T-helper 1 cell treated with Interleukin-12 subunit alpha and Interleukin-12 subunit beta and Interleukin-4 antibody, amounts not matched to agents 30 μg/mL and 1 μg/mL, for 36 hours (primary cell): ENCODE data around the gene FRMPD2.
"Not testable (repeated sequence)": the region's sequence is repeated elsewhere in the genome, so short reads cannot be mapped to it uniquely, and the experiment has no call there.

ENCODE experiments used
- H3K27ac Mint-ChIP-seq: one replicate; pipeline ENCODE4 v1.8.0; 2021; ENCODE audit warnings: mild to moderate bottlenecking, mixed read lengths
- H3K27me3 Mint-ChIP-seq: one replicate; pipeline ENCODE4 v1.8.0; 2021; ENCODE audit warnings: low read depth, mixed read lengths
- H3K36me3 Mint-ChIP-seq: one replicate; pipeline ENCODE4 v1.8.0; 2021; ENCODE audit warnings: low read depth, mixed read lengths
- H3K4me1 Mint-ChIP-seq: one replicate; pipeline ENCODE4 v1.8.0; 2021; ENCODE audit warnings: low read depth, mixed read lengths
- H3K4me3 Mint-ChIP-seq: one replicate; pipeline ENCODE4 v1.8.0; 2021; ENCODE audit warnings: mild to moderate bottlenecking, moderate library complexity, mixed read lengths
- H3K9me3 Mint-ChIP-seq: one replicate; pipeline ENCODE4 v1.8.0; 2021; ENCODE audit warnings: mixed read lengths

The FRMPD2 gene

DNA sequence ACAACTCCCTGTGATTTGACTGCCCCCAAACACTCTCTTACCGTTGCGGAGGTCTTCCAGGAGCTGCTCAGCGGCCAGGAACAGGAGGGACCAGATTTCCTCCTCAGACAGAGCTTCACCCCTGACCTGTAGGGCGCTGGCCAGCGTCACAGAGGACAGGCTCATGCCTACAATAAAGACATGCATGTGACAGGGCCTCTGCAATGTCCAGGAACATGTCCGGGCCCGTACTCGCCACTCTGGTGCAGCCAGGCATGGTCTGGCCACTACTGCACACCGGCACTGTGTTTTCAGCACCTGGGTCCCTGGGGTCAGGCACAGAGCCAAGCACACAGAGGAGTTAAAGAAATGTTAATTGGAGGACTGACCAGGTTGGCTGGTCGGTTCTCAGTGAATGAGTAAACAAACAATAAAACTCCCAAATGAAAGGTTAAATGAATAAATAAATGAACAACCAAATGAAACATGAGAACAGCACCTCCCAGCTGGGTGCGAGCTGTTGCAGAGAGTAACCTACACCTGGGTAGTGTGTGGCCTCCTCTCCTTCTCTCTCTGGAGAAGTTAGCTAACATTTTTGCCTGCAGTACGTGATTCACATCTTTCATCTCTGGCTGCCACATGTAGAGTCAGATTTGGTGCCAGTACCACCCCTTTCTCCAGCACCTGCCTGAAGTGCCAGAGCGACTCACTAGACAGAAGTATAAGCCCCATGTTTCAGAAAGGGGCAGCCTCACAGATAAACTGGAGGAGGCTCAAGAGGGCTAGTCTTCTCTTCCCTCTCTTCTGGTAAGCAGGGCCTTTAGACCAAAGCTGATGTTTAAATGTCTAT lies 22.8 kb downstream of the FRMPD2 start:
- no peaks in the 10 kb centered on the region for H3K27me3 Mint-ChIP-seq
- H3K9me3 Mint-ChIP-seq: no peaks in the 10 kb centered on the region
- no peaks in the 10 kb centered on the region for H3K4me1 Mint-ChIP-seq

DNA sequence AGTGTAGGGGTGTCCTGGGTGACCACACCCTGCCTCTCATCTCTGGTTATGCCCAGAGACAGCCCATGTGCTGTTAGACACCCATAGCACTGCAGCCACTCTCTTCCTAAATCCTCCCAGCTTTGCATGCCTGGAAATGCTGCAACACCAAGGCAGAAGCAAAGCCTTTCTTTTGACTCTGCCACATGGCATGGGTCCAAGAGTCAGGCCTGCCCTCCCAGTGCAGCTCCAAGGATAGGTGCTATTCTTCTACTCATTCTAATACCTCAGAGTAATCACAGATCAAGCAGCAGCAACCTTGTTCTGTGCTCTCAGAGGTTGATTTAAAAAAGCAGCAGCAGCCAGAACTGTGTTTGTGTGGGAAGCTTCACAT lies 23.4 kb downstream of the FRMPD2 start:
- H3K4me1 Mint-ChIP-seq: no peaks in the 10 kb centered on the region
- H3K27me3 Mint-ChIP-seq: no peaks in the 10 kb centered on the region
- no peaks in the 10 kb centered on the region for H3K36me3 Mint-ChIP-seq
- H3K4me3 Mint-ChIP-seq: no peak overlapping the region
- H3K9me3 Mint-ChIP-seq: no peaks in the 10 kb centered on the region
- H3K27ac Mint-ChIP-seq: no peak overlapping the region

More for the DNA sequence above, 22.8 kb downstream of the FRMPD2 start:
- Mint-ChIP-seq H3K4me3 (no peak overlapping the region), H3K36me3 (no peaks in the 10 kb centered on the region), H3K27ac (no peak overlapping the region)

DNA sequence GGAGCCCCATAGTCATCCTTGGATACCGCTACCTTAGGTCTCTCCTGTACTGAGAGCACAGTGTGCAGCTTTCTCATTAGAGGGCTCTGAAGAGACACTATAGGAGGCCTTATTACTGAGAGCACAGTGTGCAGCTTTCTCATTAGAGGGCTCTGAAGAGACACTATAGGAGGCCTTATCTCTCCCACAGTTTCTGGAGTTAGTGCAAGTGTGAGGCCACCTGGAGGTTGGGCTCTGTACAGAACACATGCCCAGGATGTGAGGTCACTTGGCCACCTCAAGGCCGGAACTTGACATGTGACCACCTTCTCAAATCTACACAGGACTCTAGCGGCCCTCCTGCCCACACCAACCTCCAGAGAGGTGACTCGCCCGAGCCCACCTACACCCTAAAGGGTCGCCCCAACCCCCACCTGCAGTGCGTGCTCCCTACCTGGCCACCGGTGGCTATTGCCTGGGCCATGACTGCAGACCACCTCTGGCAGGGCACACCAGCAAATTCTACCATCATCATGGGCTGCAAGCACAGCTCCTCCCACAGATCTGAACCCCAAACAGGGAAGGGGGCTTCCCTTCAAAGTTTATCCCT lies 24.6 kb downstream of the FRMPD2 start:
- Mint-ChIP-seq H3K9me3 (no peaks in the 10 kb centered on the region), H3K4me1 (no peaks in the 10 kb centered on the region), H3K36me3 (no peaks in the 10 kb centered on the region), H3K27ac (no peak overlapping the region), H3K27me3 (no peaks in the 10 kb centered on the region), H3K4me3 (no peak overlapping the region)

DNA sequence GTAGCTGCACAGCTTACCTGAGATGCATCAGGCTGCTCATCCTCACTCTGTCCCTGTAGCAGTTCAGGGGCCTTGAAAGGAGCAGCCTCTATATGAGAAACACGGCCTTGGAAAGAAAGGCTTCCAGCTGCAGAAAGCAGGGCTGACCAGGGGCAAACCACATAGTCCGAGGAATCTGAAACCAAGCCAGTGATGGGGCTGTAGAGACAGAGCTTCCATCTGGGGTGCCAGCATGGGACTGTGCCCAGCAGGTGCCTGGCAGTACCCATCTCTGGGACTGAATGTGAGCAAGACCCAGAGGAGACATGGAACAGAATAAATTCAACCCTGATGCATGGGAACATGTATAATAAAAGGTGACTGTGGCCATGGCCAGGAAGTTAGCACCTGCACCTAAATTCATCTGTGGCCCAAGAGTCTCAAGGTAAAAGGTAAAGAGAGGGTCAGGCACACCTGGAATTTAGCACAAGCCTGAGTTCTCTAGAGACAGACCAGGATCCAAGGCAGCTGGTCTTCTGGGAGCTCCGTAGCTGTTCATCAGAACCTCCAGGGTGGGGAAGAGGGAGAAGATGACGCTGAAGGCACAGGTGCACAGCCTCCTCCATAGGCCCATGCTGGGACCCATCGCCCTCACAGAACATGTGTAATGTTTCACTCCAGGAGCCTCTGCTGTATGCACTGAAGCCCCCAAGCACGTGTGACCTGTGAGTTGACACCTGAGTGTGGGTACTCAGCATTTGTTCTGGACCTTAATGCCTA lies 25.3 kb downstream of the FRMPD2 start:
- H3K36me3 Mint-ChIP-seq: no peaks in the 10 kb centered on the region
- H3K4me1 Mint-ChIP-seq: no peaks in the 10 kb centered on the region
- no peak overlapping the region for H3K27ac Mint-ChIP-seq
- H3K27me3 Mint-ChIP-seq: no peaks in the 10 kb centered on the region
- no peaks in the 10 kb centered on the region for H3K9me3 Mint-ChIP-seq
- H3K4me3 Mint-ChIP-seq: no peak overlapping the region

DNA sequence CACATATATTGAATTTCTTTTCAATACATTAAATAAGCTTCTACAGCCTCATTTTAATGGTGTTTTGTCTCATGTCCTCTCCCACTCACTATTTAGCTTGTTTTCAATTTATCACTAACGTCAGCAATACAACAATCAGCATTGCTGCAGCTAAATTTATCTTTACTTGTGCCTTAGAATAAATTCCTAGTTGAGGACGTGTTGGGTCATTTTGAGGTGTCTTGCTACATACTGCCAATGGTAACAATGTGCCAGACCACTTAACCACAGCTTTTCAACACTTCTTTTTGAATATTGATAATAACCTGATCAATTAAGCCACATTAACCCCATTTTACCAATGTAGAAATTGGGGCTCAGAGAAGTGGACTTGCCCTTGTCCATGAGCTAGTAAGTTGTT lies 26.0 kb downstream of the FRMPD2 start:
- H3K4me3 Mint-ChIP-seq: no peak overlapping the region
- H3K36me3 Mint-ChIP-seq: no peaks in the 10 kb centered on the region
- H3K4me1 Mint-ChIP-seq: no peaks in the 10 kb centered on the region
- H3K27me3 Mint-ChIP-seq: peaks cover 1% of the 10 kb centered on the region
- H3K9me3 Mint-ChIP-seq: no peaks in the 10 kb centered on the region
- H3K27ac Mint-ChIP-seq: no peak overlapping the region

DNA sequence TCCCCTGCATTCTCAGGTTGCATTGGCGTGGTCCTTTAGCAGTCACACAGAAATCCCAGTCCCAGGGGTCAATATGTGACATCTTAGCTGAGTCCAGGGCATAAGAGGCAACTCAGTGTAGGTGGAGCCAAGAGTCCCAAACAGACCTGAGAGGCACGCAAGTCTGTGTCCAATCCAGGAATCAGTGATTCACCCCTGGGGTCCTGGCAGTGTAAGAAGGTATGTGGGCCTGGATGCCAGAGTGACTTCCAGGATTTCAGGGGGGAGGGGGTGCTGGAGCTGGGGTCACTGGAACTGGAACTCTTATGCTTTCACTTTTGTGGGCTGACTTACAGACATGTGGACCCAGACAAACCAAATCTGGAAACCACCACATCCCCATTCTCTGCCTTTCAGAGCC lies 26.8 kb downstream of the FRMPD2 start:
- Mint-ChIP-seq H3K9me3 (no peaks in the 10 kb centered on the region), H3K27me3 (peaks cover 5% of the 10 kb centered on the region), H3K27ac (no peak overlapping the region), H3K4me1 (no peaks in the 10 kb centered on the region), H3K4me3 (no peak overlapping the region), H3K36me3 (no peaks in the 10 kb centered on the region)

DNA sequence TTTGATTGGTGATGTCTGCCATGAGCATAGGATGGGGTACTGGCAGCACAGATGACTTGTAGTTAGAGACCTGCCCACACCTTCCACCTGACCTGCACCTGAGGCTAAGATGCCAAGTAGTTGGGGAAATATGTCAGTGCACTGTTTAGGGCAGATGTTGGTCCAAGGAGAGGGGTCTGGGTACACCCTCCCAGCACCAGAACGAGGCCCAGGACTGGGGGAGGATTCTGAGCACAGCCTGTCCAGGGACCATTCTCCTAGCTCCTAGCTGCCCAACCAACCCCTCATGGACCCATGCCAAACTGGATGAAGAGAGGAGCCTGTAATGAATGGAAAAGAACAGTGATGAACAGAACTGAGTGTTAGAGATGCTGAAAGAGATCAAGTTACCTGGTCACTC lies 28.0 kb downstream of the FRMPD2 start:
- Mint-ChIP-seq H3K27ac (no peak overlapping the region), H3K9me3 (no peaks in the 10 kb centered on the region), H3K4me3 (no peak overlapping the region), H3K27me3 (peaks cover 5% of the 10 kb centered on the region), H3K36me3 (no peaks in the 10 kb centered on the region), H3K4me1 (no peaks in the 10 kb centered on the region)

DNA sequence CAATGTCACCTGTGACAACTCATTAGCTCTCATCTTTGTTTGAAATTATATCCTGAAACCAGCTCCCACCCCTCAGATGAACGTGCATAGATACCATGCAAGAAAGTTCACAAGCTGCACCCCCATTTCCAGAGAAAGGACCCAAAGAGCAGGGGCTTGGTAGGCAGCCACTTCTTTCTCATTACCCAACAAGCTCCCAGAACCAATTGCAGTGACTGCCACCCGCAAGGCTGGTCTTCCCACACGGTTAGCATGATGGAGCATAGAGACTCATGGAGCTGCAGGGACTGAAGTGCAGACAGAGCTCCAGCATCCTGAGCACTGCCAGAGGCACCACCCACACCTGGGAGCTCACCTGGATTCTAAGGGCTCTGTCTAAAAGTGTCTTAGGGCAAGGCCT lies 28.5 kb downstream of the FRMPD2 start:
- H3K27me3 Mint-ChIP-seq: peaks cover 5% of the 10 kb centered on the region
- no peaks in the 10 kb centered on the region for H3K36me3 Mint-ChIP-seq
- H3K27ac Mint-ChIP-seq: no peak overlapping the region
- H3K4me1 Mint-ChIP-seq: no peaks in the 10 kb centered on the region
- H3K4me3 Mint-ChIP-seq: no peak overlapping the region
- H3K9me3 Mint-ChIP-seq: no peaks in the 10 kb centered on the region

DNA sequence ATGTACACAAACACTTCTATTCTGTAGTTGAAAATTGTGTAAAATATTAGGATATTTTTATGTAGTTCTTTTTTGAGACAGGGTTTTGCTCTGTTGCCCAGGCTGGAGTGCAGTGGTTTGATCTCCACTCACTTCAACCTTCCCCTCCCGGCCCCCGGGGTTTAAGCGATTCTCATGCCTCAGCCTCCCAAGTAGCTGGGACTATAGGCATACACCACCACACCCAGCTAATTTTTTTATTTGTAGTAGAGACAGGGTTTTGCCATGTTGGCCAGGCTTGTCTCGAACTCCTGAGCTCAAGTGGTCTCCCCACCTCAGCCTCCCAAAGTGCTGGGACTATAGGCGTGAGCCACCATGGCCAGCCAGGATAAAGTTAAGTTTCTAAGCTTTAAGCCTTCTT lies 30.6 kb downstream of the FRMPD2 start:
- not testable (repeated sequence) for H3K9me3 Mint-ChIP-seq, H3K4me1 Mint-ChIP-seq, H3K36me3 Mint-ChIP-seq, H3K27ac Mint-ChIP-seq, H3K27me3 Mint-ChIP-seq, H3K4me3 Mint-ChIP-seq

DNA sequence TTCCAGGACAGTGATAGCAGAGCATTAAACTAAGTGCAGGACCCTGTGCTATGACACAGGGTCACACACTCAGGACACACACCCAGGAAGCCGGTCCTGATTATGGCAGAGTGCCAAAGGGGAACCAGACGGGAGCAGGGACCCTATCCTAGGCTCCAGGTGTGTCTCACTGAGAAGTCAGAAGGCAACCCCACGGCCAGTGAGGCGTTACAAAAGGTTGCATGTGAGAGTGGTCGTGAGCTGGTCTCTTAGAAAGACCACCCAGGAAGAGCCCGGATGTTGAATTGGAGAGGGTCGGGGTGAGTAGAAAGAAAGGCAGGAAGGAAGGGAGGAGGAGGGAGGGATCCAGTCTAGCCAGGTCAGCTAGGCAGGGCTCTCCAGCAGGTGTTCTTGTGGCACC lies 31.0 kb downstream of the FRMPD2 start:
- Mint-ChIP-seq H3K27ac (no peak overlapping the region), H3K9me3 (no peaks in the 10 kb centered on the region), H3K4me3 (no peak overlapping the region), H3K36me3 (no peaks in the 10 kb centered on the region), H3K4me1 (no peaks in the 10 kb centered on the region), H3K27me3 (peaks cover 5% of the 10 kb centered on the region)

DNA sequence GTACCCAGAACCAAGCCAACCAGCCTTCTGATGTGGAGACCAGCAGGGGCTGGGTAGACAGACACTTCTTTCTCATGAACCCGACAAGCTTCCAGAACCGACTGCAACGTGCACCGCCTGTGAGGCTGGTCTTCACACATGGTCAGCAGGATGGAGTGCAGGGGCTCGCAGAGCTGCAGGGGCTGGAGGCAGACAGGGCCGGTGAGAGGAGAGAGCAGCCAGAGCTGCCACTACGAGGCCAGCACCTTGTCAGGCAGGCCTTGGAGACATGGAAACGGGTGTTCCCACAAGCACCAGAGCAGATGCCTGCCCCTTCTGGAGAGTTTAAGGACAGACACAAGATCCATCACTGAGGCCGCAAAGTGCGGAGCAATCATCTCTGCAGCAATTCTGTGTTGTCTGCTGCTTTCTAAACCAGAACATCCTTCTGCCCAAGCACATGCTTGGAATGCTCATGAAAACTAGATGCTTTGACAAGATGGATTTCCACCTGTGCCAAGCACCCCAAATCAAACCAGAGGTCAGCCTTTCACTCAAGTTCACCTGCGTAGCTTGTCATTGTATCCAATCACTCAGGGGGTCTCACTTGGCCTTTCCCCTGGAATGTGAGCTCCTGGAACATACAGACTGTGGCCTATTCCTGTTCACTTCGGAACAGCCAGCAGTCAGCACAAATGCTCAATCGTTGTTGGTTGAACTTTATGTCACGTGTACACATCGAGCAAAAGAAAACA lies 32.2 kb downstream of the FRMPD2 start:
- Mint-ChIP-seq H3K36me3 (no peaks in the 10 kb centered on the region), H3K4me1 (no peaks in the 10 kb centered on the region), H3K4me3 (no peak overlapping the region), H3K9me3 (no peaks in the 10 kb centered on the region), H3K27me3 (peaks cover 5% of the 10 kb centered on the region), H3K27ac (no peak overlapping the region)

DNA sequence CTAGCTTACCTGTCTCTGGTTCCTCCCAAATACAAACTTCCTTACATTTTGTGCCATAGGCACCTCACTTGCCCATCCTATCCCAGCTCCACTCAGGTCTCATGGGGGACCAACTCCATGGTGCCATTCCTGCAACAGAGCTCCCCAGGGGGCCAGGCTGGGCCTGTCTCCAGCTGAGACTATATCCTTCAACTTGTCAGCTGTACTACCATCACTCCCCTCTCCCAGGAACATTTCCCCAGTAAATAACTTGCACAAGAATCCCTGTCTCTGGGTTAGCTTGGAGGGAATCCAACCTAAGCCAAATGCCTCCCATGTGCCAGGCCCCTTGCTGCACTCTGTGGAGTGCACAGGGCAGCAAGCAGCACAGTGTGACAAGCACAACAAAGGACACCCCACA lies 33.2 kb downstream of the FRMPD2 start:
- Mint-ChIP-seq H3K27me3 (peaks cover 5% of the 10 kb centered on the region), H3K4me1 (no peaks in the 10 kb centered on the region), H3K36me3 (no peaks in the 10 kb centered on the region), H3K4me3 (no peak overlapping the region), H3K9me3 (no peaks in the 10 kb centered on the region), H3K27ac (no peak overlapping the region)

DNA sequence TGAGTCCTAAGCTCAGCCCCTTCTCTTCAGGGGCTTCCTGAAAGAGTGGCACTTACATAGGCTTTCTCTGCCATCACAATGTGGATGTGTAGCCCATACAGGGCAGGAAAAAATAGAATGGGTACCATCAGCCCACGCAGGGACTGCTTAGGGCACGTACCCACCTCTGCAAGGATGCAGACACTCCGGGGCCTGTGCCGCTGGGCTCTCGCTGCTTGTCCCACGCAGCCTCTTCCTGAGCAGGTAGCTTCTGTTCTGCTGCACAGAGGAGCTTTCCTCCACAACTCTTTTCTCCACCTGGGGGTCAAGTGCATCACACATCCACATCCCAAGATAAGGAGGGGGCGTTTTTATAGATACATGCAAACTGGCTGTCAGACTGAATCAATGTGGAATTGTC lies 34.3 kb downstream of the FRMPD2 start:
- no peaks in the 10 kb centered on the region for H3K4me1 Mint-ChIP-seq
- no peaks in the 10 kb centered on the region for H3K9me3 Mint-ChIP-seq
- peaks cover 5% of the 10 kb centered on the region for H3K27me3 Mint-ChIP-seq
- no peaks in the 10 kb centered on the region for H3K36me3 Mint-ChIP-seq
- H3K4me3 Mint-ChIP-seq: no peak overlapping the region
- no peak overlapping the region for H3K27ac Mint-ChIP-seq

DNA sequence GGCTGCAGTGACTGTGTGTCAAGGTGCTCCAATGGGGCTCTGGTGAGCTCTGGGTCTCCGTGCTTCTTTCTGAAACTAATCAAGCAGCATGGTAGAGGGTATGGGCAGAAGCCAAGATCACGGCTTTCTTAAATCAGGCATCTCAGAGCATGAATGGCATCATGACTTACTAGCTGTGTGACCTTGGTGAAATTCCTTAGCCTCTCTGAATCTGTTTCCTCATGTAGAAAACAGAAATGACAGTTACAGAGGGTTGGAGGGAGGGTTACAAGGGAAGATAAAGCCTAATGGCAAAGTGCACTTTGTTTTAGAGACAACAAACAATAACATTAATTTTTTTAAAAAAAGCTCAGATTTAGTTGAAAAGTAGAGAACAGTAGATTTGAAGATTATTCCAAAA lies 34.9 kb downstream of the FRMPD2 start:
- Mint-ChIP-seq H3K4me1 (no peaks in the 10 kb centered on the region), H3K4me3 (no peak overlapping the region), H3K9me3 (no peaks in the 10 kb centered on the region), H3K36me3 (no peaks in the 10 kb centered on the region), H3K27me3 (peaks cover 5% of the 10 kb centered on the region), H3K27ac (no peak overlapping the region)
